SK-N-SH (cell line): ENCODE results near the gene TJAP1.

Experiments
- CTCF ChIP-seq: fragments of 200-600 bp; sonication (generic); IDR thresholded peaks from 2 replicates; pipeline ENCODE4 v1.6.1; 2017; ENCODE audit warnings: antibody characterized with exemption, mild to moderate bottlenecking, moderate library complexity
- EP300 ChIP-seq, 2 experiments: IDR thresholded peaks; 2 replicates each; pipeline versions ENCODE4 v1.4.0 to v1.6.1; 2012; ENCODE audit warnings: borderline replicate concordance in 1 of 2, low read depth in 1 of 2, low read length in 1 of 2
- GATA2 ChIP-seq: sonication (generic); formaldehyde crosslinking; IDR thresholded peaks from 2 replicates; pipeline ENCODE4 v1.5.0; 2020; ENCODE audit warnings: mild to moderate bottlenecking, missing genetic modification reagents
- RAD21 ChIP-seq: IDR thresholded peaks from 2 replicates; pipeline ENCODE4 v1.6.1; 2012; ENCODE audit warnings: mild to moderate bottlenecking, low read length
- TF ChIP-seq, protein P1 (sequence below): IDR thresholded peaks from 2 replicates; pipeline ENCODE4 v1.4.0; 2012; ENCODE audit warnings: low read depth

- TF ChIP-seq EP300 (IDR thresholded peaks at IDR 0.05; ENCODE audit: borderline replicate concordance in 1 of 2, low read depth in 1 of 2, low read length in 1 of 2) (no peak), CTCF (no peak), GATA2 (CRISPR knock-in tag) (no peak), RAD21 (no peak)
- TF ChIP-seq, protein P1, sequence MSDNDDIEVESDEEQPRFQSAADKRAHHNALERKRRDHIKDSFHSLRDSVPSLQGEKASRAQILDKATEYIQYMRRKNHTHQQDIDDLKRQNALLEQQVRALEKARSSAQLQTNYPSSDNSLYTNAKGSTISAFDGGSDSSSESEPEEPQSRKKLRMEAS: no peak
These were observed 26.1 kb downstream of the TJAP1 start for GRCh38 chr6:43503443-43503842.
